ENCODE measurements around the gene ENPP3. TPM values are rescaled to one million over a fixed set of nuclear protein-coding genes. Genes with fewer than 3 reads are reported as not detected.

Gene ENPP3
- total and polyA plus RNA-seq, 7 experiments from 2014 or later = 0.15 to 7.1 (median 0.39) TPM

DNA sequence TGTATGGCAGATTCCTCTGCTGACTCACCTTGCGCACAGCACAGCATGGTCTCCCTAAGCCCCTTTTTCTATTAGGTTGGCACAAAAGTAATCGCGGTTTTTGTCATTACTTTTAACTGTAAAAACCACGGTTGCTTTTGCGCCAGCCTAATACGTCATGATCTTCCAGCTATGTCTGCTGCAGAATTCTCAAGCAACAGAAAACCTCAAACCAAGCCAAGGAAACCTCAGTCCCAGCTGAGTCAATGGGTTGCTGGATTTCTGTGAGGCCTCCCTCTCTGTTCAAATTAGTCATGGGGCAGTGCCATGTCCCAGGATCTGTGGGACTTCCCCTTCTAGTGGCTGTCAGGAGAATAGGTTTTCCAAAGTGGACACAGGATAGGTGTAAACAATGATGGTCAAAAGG is 155.0 kb downstream of the ENPP3 start:
- DNase-seq (no peak), ATAC-seq (no peak)
- H3K4me3 ChIP-seq (ENCODE audit: low read length) = no peak overlapping the region
- Mint-ChIP-seq H3K4me1 (peaks cover 0 to 6% (median 0%) of the 10 kb centered on the region in 7 donors), H3K4me3 (no peak overlapping the region), H3K27ac (no peak overlapping the region), H3K36me3 (no peaks in the 10 kb centered on the region), H3K27me3 (peaks cover 0 to 18% (median 17%) of the 10 kb centered on the region in 5 donors), H3K9me3 (peaks cover 0 to 5% (median 0%) of the 10 kb centered on the region in 11 donors)
- H3K9me3 ChIP-seq (ENCODE audit: control insufficient read depth in 2 of 3, low read length in 3 of 3) = no peaks in the 10 kb centered on the region
- ChIA-PET POLR2A (no interaction called here), CTCF (no interaction called here)
- H3K27me3 ChIP-seq (ENCODE audit: control insufficient read depth in 2 of 2, insufficient read depth in 2 of 2, low read length in 2 of 2) = no peaks in the 10 kb centered on the region
- intact Hi-C loops (cut with micrococcal nuclease) = no loop called here
- no peaks in the 10 kb centered on the region for H3K36me3 ChIP-seq (ENCODE audit: control insufficient read depth in 2 of 3, insufficient read depth in 3 of 3, low read length in 3 of 3)
- no peaks in the 10 kb centered on the region for H3K4me1 ChIP-seq (ENCODE audit: control insufficient read depth in 2 of 2, insufficient read depth in 2 of 2, low read length in 2 of 2)
- H3K27ac ChIP-seq (ENCODE audit: low read depth, low read length) = no peak overlapping the region

DNA sequence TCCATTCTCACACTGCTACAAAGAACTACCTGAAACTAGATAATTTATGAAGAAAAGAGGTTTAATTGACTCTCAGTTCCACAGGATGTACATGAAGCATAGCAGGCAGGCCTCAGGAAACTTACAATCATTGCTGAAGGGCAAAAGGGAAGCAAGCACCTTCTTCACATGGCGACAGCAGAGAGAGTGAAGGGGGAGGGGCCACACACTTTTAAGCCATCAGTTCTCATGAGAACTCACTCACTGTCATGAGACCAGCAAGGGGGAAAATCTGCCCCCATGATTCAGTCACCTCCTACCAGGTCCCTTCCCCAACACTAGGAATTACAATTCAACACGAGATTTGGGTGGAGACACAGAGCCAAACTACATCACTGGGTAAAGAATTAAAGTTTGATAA is 158.3 kb downstream of the ENPP3 start:
- no peak for DNase-seq
- Histone ChIP-seq H3K4me3 (ENCODE audit: low read length) (no peak overlapping the region), H3K4me1 (ENCODE audit: control insufficient read depth in 2 of 2, insufficient read depth in 2 of 2, low read length in 2 of 2) (no peaks in the 10 kb centered on the region), H3K27ac (ENCODE audit: low read depth, low read length) (no peak overlapping the region), H3K36me3 (ENCODE audit: control insufficient read depth in 2 of 3, insufficient read depth in 3 of 3, low read length in 3 of 3) (no peaks in the 10 kb centered on the region), H3K9me3 (ENCODE audit: control insufficient read depth in 2 of 3, low read length in 3 of 3) (no peaks in the 10 kb centered on the region), H3K27me3 (ENCODE audit: control insufficient read depth in 2 of 2, insufficient read depth in 2 of 2, low read length in 2 of 2) (no peaks in the 10 kb centered on the region)
- Mint-ChIP-seq H3K36me3 (no peaks in the 10 kb centered on the region), H3K4me1 (no peaks in the 10 kb centered on the region), H3K4me3 (no peak overlapping the region), H3K27me3 (peaks cover 10 to 36% (median 20%) of the 10 kb centered on the region in 5 donors), H3K27ac (no peak overlapping the region), H3K9me3 (peaks cover 0 to 13% (median 0%) of the 10 kb centered on the region in 11 donors)
- POLR2A ChIA-PET = no interaction called here
- intact Hi-C loops (cut with micrococcal nuclease) = no loop called here
- no peak for ATAC-seq
- CTCF ChIA-PET = no interaction called here

Small RNA genes lying within 50 kb of the gene (microRNA-seq; reads per million reads assigned to microRNA genes)
- not detected for gene MIR548H5 (ENCODE audit: borderline microRNAs expressed)

Other genes with a start within 250 kb of the ENPP3 start
- not detected for gene ARG1, start 64.1 kb upstream of the ENPP3 start, total RNA-seq
- gene ARG1, start 64.1 kb upstream of the ENPP3 start, polyA plus RNA-seq = not detected
- 10 to 100 TPM; 35.7 to 59.1 (median 55.4) TPM for gene MED23, start 9.1 kb upstream of the ENPP3 start, total RNA-seq
- 10 to 100 TPM; 11.1 to 16.7 TPM for gene MED23, start 9.1 kb upstream of the ENPP3 start, polyA plus RNA-seq
- gene OR2A4, start 64.1 kb downstream of the ENPP3 start, total RNA-seq = not detected
- not detected for gene OR2A4, start 64.1 kb downstream of the ENPP3 start, polyA plus RNA-seq
- gene CTAGE9, start 73.7 kb downstream of the ENPP3 start, total RNA-seq = not detected
- not detected for gene CTAGE9, start 73.7 kb downstream of the ENPP3 start, polyA plus RNA-seq
- gene ENPP1, start 170.7 kb downstream of the ENPP3 start, total RNA-seq = under 1 TPM in 4 of 5 experiments, not detected in 1; 0.07 to 0.69 (median 0.21) TPM
- not detected for gene ENPP1, start 170.7 kb downstream of the ENPP3 start, polyA plus RNA-seq